GM18517 (cell line): Measurements from ENCODE around the gene CCDC97.
"Not testable (repeated sequence)": the region's sequence is repeated elsewhere in the genome, so short reads cannot be mapped to it uniquely, and the experiment has no call there.

Experiments used
- ATAC-seq: cut with Tn5 transposase; IDR thresholded peaks from one replicate; pipeline ENCODE4 v1.9.1; 2021; ENCODE audit warnings: mild to moderate bottlenecking, moderate library complexity; ENCODE audit not compliant: unreplicated experiment

The CCDC97 gene

DNA sequence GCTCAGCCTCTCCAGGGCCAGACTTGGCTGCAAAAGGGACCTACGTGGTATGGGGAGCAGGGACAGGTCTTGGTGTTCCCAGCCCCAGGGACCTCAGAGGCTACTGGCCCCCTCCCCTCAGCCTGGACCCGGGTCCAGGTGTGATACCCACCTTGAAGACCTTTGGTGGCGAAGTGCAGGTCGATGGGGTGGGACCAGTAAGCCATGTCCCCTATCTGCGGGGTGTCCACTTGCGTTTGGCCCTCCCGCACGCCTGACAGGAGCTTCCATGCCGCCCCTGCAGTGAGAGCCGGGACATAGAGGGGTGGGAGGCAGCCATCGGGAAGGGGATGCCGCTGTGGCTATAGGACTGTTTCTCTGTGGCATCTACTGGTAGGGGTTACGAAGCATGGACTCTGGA, 47.8 kb downstream of the CCDC97 start:
- ATAC-seq: no peak

DNA sequence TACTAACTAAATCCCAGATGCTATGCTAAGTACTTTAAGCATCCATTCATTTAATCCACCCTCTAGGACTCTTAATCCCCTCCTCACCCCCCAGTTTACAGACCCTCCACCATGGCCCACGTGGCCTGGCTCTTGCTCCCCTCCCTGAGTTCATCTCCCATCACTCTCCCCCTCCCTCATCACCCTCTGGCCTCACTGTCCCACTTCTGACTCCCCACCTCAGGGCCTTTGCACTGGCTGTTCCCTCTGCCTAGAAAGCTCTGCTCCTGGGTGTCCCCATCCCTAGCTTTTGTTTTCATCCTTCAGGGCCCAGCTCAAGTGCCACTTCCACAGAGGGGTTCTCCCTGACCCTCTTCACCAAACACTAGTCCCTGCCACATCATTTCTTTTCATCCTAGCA, 49.8 kb downstream of the CCDC97 start:
- ATAC-seq: no peak

DNA sequence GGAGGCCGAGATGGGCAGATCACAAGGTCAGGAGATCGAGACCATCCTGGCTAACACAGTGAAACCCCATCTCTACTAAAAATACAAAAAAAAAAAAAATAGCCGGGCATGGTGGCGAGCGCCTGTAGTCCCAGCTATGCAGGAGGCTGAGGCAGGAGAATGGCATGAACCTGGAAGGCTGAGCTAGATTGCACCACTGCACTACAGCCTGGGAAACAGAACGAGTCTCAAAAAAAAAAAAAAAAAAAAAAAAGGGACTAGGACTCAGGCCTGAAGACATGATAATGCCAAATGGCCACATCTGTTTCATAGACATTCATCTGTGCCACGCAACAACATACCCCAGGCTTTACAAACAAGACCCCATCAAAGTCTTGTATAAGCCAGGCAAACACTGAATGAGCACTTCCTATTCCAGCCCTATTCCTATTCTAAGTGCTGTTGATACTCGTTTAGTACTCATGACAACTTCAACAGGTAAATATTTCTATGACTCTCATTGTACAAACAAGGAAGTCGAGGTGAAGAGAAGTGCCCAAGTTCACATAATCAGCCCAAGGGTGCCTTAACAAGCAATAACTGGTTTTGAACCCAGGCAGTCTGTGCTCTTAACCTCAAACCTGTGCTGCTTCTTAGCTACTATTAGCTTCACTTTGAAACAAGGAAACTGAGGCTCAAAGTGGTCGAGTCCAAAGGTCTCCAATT, 52.3 kb downstream of the CCDC97 start:
- ATAC-seq: no peak

DNA sequence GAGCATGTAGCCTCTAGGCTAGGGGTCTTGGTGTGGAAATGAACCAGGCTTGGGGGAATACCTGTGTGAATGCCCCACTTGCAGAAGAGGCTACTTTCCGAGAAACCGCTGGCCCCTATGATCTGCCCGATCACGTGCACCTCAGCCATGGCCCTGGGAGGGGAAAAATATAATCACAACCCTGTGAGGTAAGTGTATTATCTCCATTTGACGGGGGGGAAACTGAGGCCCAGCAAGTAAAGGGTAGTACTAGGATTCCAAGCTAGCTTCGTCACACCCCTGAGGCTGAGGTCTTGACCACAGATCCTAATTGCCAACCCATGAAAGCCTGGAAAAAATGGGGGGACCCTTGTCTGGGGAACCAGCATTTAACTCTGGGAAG, 53.4 kb downstream of the CCDC97 start:
- no peak for ATAC-seq

DNA sequence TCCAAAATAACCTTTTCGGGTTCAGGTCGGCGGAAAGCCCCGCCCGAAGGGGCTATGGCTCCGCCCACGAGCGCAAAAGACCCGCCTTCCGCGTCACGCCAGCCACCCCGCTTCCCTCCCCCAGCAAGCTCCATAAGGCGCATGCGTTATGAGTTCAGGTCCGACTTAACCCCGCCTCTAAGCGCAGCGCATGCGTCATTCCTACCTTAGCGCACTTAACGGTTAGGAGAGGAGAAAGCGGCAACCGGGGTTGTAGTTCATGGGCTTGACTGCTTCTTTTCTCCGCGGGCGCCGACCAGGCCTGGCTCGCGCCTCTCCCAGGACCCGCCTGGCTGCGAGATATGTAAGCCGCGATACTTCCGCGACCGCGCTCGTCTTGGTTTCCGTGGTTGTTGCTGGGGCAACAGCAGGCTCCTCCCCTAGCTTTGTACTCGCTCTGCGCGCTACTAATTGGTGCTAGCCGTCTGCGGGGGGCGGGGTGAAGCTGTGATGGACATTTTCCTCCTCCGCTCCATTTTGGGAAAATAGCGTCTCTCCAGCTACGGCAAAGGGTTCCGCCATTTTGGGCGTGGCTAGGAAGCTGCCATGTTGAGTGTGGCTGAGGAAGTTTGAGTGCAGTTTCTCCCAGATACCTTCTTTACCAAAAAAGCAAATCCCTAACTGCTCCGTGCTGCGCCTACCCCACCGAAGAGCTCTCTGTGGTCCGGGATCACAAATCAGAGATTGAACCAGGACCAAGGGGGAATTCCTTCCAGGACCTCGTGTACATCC, 54.0 kb downstream of the CCDC97 start, which contains the start of gene B9D2:
Gene B9D2, minus strand, starts transcription at position 397 of the 771 bp plus-strand sequence. CDS start 630 bp downstream, outside the sequence.
- ATAC-seq: peak; percentile 77

DNA sequence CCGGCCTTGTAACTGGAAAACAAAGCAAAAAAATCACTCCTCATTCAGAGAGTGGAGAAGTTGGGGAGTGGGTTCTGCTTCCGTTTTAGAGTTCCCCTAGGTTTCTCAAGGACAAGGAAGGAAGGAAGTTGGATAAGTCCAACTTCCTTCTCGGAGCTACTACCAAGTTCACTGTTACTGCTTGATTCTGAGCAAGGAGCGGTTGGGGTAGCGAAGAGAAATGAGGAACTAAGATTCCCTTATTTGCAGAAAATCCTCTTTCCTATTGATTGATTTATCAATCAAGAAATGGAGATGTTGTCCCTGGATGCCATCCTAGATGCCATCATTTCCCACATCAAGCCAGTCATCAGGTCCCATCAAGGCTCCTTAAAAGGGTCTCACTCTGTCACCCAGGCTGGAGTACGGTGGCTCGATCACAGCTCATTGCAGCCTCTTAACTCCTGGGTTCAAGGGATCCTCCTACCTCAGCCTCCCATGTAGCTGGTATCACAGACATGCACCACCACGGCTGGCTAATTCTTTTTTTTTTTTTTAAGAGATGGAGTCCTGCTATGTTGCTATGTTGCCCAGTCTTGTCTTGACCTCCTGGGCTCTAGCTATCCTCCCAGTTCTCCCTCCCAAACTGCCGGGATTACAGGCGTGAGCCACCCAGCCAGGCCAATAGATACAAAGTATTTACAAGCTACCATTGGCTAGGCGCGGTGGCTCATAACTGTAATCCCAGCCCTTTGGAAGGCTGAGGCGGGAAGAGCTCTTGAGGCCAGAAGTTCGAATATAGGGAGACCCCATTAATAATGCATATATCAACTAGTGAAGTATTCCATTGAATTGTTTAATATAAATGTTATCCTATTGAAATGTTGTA, 54.8 kb downstream of the CCDC97 start:
- ATAC-seq: no peak

DNA sequence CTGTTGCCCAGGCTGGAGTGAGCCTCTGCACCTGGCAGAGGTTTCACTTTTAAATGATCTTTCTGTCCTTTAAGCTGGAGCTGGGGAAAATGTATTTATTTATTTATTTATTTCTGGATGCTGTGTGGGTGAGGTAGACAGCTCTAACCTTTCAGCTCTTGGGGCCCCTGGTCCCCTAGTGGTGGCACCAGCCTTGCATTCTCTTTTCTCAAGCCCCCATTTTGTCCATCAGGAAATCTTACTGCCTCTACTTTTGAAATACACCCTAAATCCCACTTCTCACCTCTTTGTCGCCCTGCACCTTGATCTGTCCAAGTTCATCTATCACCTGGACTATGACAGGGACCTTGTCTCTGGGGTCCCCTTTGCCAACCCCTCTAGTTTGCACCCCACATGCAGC, 56.1 kb downstream of the CCDC97 start:
- no peak for ATAC-seq

DNA sequence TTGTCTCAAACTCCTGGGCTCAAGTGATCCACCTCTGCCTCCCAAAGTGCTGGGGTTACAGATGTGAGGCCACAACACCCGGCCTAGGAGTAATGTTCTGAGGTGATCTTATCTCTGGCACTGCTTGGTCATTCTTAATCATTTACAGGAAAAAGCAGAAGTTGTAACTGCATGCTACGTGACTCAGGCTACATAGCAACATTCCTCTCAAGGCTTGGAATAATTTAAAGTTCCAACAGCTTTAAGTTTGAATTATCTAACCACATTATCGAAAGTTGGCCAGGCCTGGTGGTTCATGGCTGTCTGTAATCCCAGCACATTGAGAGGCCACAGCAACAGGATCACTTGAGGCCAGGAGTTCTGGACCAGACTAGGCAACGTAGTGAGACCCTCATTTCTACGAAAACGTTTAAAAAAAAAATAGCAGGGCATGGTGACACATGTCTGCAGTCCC, 57.9 kb downstream of the CCDC97 start:
- no peak for ATAC-seq

DNA sequence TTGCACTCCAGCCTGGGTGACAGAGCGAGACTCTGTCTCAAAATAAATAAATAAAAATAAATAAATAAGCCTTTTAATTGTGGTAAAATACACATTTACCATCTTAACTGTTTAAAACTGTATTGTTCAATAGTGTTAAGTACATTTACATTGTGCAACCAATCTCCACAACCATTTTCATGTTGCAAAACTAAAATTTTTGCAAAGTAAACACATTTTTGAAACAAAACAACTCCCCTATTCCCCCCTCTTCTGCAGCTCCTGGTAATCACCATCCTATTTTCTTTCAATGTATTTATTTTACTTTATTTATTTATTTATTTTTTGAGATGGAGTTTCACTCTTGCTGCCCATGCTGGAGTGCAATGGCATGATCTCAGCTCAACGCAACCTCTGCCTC, 59.8 kb downstream of the CCDC97 start:
- ATAC-seq: no peak

DNA sequence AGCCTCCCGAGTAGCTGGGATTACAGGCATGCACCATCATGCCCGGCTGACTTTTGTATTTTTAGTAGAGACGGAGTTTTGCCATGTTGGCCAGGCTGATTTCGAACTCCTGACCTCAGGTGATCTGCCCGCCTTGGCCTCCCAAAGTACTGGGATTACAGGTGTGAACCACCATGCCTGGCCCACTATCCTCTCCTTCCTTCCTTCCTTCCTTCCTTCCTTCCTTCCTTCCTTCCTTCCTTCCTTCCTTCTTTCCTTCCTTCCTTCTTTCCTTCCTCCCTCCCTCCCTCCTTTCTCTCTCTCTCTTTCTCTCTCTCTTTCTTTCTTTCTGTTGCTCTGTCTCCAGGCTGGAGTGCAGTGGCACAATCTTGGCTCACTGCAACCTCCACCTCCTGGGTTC, 61.1 kb downstream of the CCDC97 start:
- ATAC-seq: not testable (repeated sequence)

DNA sequence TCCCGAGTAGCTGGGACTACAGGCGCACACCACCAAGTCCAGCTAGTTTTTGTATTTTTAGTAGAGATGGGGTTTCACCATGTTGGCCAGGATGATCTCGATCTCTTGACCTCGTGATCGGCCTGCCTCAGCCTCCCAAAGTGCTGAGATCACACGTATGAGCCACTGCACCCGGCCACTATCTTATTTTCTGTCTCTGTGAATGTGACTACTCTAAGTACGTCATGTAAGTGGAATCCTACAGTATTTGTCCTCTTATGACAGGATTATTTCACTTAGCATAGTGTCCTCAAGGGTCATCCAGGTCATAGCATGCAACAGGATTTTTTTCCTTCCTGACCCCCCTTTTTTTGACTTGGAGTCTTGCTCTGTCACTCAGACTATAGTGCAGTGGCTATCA, 61.6 kb downstream of the CCDC97 start:
- ATAC-seq: no peak

DNA sequence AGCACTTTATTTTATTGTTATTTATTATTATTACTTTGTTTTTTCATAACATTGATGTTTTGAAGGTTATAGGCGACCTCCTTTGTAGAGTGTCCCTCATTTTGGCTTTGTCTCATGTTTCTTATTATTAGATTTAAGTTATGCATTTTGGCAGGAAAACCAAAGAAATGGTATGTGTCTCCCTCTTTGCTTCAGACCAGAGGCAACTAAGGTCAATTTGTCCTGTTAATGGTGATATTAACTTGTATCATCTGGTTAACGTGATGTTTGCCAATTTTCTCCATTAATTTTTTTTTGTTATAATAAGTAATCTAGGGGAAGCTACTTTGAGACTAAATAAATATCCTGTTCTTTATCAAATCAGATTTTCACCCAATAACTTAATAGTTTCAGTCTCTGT, 62.5 kb downstream of the CCDC97 start:
- ATAC-seq: no peak

DNA sequence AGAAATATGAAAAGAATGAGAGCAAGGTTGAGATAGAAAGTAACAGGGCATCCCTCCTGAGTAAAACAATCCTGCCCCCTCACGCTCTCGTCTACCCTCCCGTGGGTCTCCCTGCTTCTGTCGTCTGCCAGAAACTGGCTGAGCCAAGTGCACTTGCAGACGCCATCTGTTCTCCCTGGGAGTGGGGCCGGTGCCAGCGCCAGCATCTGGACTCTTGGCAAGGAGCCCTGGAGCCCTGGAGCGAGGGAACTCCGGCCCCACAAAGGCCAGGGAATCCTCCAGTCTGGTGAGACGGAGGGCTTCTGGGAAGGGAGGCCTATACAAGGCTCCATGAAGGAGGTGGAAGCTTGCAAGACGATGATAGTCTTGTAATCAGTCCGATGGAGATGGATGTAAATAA, 64.0 kb downstream of the CCDC97 start:
- no peak for ATAC-seq
